HTERT RPE-1 (cell line): ENCODE measurements around the gene KTI12.

Source experiments
- in situ Hi-C: fragments of 300-500 bp; cut with MboI; formaldehyde crosslinking; loops from 4 replicates; pipeline ENCODE4 v1.14.3; 2020; ENCODE audit warnings: low sequenced_read_pairs

The KTI12 gene

DNA sequence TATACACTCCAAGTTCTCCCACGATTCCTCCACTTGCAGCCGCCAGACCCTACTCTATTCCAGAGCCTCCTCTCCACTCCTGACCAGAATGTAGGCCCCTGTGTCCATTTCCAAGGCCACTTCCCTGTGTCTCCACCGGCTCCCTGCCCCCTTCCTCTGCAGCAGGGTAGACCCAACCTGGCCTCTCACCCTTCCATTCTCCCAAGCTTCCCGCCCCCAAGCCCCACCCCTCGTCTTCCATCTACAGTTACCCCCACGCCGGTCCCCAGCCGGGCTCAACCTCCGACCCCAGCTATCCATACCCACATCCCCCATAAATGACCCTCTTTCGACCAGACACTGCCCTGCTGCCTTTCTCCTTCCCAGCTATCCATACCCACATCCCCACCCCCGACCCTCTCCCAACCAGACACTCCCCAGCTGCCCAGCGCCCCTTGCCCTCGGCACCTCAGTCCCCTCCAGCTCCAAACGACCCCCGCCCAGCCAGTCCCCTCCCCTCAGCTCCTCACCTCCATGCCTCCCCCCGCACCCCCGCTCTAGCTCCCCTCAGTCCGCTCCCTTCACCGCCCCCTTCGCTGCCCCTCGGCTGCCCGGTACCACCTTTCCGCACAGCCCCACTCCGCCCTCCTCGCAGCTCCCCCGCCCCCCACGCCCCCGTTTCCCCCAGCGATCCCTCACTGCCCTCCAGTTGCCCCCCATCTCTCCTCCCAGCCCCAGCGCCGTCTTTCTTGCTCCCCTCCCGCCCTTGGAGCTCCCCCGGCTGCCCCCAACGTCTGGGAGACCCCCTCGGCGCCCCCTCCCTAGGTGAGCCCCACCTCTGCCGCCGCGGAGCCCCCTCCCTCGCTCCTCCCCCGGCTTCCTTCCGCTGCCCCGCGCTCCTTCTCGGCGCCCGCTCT is 43.8 kb downstream of the KTI12 start:
- in situ Hi-C loops: no loop called here

DNA sequence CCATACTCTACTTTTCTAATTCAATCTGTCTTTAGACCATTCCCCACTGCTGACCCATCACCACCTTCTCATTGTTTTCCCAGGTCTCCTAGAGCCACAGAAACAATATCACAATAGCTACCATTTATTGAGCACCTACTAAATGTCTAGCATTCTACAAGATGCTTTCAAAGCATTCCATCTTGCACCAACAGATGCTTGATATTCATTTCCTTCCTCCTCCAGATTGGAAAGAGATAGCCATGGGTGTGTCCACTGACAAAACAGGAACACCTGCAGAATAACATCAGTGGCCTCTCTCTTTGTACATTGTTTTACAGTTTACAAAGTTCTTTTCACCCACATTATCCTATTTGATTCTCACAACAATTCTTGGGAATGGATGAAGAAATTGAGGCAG is 45.4 kb downstream of the KTI12 start:
- in situ Hi-C loops: no loop called here

DNA sequence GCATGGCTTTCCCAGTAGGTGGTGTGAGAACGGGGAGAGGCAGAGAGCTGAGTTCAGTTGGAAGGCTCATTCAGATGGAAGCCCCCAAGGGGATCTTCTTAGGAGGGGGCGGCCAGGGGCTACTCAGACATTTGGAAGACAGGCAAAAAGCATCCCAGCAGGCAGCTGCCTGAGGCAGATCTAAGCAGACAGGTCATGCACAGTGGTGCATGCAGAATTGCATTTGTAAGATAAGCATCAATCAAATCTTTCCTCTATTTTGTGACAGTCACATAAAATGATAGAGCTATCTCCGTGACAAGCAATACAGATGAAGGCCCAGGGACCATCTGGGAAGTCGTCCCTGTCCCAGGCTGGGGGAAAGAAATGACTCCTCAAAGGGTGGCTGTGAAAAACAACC is 46.9 kb downstream of the KTI12 start:
- in situ Hi-C loops: no loop called here

DNA sequence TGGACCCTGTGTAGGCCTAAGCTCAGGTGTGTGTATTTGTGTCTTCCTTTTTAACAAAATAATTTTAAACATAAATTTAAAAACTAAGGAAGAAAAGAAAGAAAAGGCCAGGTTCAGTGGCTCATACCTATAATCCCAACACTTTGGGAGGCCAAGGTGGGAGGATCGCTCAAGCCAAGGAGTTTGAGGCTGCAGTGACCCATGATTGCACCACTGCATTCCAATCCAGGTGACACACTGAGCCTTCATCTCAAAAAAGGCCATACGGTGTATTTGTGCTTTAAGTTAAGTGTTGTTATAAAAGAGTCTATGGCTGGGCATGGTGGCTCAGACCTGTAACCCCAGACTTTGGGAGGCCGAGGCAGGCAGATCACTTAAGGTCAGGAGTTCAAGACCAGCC is 51.4 kb downstream of the KTI12 start:
- in situ Hi-C loops: no loop called here
